ENCODE results near the gene IRF1.

IRF1 gene

DNA sequence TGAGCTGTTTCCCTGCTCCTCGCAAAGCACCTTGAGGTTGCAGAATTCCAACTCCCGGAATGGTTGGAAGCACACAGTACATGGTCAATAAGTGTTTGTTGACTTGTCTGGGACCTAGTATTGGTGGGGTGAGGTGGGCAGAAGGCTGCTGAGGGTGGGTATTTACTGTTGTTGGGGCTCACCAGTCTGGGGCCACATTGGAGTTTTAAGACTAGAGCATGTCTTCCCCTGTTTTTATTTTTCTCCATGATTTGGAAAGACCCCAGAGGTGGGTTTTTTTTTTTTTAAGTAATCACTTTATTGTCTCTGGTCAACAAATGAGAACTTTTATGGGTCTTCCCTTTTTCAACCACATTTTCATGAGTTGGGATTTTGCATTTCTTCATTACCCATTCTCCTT is 55.1 kb downstream of the IRF1 start:
- no peak for DNase-seq

DNA sequence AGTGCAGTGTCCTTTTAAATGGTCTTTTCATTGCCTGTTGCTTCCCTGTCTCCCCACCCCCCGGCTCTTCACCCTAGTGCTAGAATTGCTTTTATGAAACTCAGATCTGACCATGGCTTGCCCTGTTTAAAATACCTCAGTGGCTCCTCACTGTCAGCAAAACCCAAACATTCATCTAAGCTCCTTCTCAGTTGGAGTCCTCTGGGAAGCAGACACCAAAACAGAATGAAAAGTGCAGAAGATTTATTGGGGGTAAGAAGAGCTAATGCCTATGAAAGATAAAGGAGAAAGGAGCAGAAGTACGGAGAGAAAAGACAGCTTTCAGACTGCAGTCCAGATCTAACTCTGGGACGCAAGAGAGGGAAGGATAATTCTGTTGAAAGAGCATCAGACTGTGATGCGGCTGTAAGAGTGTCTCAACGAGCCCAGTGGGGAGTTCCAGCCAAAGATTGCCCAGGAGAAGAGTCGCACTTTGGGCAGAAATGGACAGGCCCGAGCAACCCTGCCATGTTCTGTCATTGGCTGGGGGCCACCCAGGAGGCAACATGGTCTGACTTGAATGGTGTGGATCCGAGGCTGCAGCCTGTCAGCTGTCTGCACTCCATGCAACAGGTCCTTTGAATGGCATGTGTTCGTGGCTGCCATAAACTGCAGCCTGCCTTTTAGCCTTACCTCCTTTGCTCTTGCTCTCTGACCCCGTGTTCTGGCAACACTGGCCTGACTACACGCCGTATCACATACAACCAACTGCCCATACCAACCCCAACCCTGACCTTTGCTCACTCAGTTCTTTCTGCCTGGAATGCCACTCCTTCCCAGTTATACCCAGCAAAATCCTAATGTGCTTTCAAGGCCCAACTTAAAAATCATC is 55.9 kb downstream of the IRF1 start:
- DNase-seq = no peak

DNA sequence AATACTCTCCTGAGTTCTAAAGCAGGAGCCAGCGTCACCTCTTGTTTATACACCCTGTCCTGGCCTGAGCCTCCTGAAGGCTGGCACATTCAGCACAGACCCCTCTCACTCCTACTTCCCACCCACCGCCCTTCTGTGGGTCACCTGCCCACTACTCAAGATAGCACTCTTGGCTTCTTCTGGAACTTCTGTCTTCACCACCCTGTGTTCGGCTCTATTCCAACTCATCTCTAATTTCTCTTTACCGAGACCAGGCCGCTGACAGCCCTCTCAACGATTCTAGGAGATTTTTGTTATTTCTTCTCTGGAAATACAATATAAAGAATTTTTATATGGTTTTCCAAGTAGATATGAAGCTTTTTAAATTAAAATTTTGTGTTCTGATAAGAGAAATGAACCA is 57.4 kb downstream of the IRF1 start:
- DNase-seq = no peak

DNA sequence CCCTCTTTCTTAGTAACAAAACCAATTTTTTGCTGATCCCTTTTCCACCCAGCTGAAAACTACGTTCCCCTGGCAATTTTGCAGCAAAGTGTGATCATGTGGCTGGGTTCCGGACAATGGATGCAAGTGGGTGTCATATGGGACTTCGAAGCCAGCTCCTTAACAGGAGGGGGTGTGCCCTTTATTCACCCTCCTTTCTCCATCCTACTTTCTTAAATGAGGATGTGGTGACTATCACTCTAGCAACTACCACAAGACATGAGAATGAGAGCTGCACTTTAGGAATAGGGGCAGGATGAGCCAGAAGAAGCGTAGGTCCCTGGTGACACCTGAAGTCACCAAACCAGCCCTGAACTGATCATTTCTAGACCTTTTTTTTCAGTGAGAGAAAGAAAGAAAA is 58.9 kb downstream of the IRF1 start:
- DNase-seq = no peak
